HG03025 (cell line): Measurements from ENCODE around the gene SPRED1.
"Not testable (repeated sequence)": the region's sequence is repeated elsewhere in the genome, so short reads cannot be mapped to it uniquely, and the experiment has no call there.

Experiments
- ATAC-seq: cut with Tn5 transposase; IDR thresholded peaks from one replicate; pipeline ENCODE4 v1.9.1; 2021; ENCODE audit warnings: mild to moderate bottlenecking, moderate library complexity; ENCODE audit not compliant: unreplicated experiment, low FRiP score

Gene SPRED1

GRCh38 chr15:38274135-38274534, 21.5 kb downstream of the SPRED1 start:
- ATAC-seq: no peak

GRCh38 chr15:38275959-38276358, 23.3 kb downstream of the SPRED1 start:
- ATAC-seq: no peak

GRCh38 chr15:38277281-38277680, 24.6 kb downstream of the SPRED1 start:
- ATAC-seq: not testable (repeated sequence)

- ATAC-seq: no peak
Observed at GRCh38 chr15:38281031-38281430, 28.4 kb downstream of the SPRED1 start.

- no peak for ATAC-seq
Observed at GRCh38 chr15:38283010-38283409, 30.4 kb downstream of the SPRED1 start.

- ATAC-seq: no peak
Observed at GRCh38 chr15:38285456-38285855, 32.8 kb downstream of the SPRED1 start.

- ATAC-seq: no peak
Observed at GRCh38 chr15:38294126-38294525, 41.5 kb downstream of the SPRED1 start.

- no peak for ATAC-seq
Observed at GRCh38 chr15:38297623-38298388, 45.2 kb downstream of the SPRED1 start.

- ATAC-seq: no peak
Observed at GRCh38 chr15:38299216-38299615, 46.6 kb downstream of the SPRED1 start.

- ATAC-seq: no peak
Observed at GRCh38 chr15:38300395-38300794, 47.8 kb downstream of the SPRED1 start.

GRCh38 chr15:38304481-38304880, 51.8 kb downstream of the SPRED1 start:
- ATAC-seq: no peak

- no peak for ATAC-seq
Observed at GRCh38 chr15:38307251-38307650, 54.6 kb downstream of the SPRED1 start.

- no peak for ATAC-seq
Observed at GRCh38 chr15:38307861-38308641, 55.4 kb downstream of the SPRED1 start.

- no peak for ATAC-seq
Observed at GRCh38 chr15:38308797-38309196, 56.2 kb downstream of the SPRED1 start.

- no peak for ATAC-seq
Observed at GRCh38 chr15:38312190-38312589, 59.6 kb downstream of the SPRED1 start.

GRCh38 chr15:38316311-38316710, 63.7 kb downstream of the SPRED1 start:
- no peak for ATAC-seq

- no peak for ATAC-seq
Observed at GRCh38 chr15:38320181-38320580, 67.5 kb downstream of the SPRED1 start.

- no peak for ATAC-seq
Observed at GRCh38 chr15:38320866-38321265, 68.2 kb downstream of the SPRED1 start.

GRCh38 chr15:38323895-38324294, 71.3 kb downstream of the SPRED1 start:
- no peak for ATAC-seq

- no peak for ATAC-seq
Observed at GRCh38 chr15:38324939-38325647, 72.5 kb downstream of the SPRED1 start.

- no peak for ATAC-seq
Observed at GRCh38 chr15:38325648-38325990, 73.0 kb downstream of the SPRED1 start.
